H9 (cell line): ENCODE measurements around the gene GPR84. TPM values are rescaled to one million over a fixed set of nuclear protein-coding genes. Genes with fewer than 3 reads are reported as not detected.

Experiments used
- DNase-seq: peaks from one replicate; pipeline ENCODE4 v3.0.0-alpha.2; 2017
- H2AFZ ChIP-seq: one replicate; pipeline ENCODE4 v1.6.1; 2013; ENCODE audit warnings: mild to moderate bottlenecking, low read length, control low read depth, moderate library complexity
- H2AK5ac ChIP-seq: 2 replicates; pipeline ENCODE4 v1.6.1; 2013; ENCODE audit warnings: low read length, control low read depth, mixed read lengths; ENCODE audit not compliant: insufficient read length
- H2BK120ac ChIP-seq: one replicate; pipeline ENCODE4 v1.6.1; 2013; ENCODE audit warnings: low read depth, mild to moderate bottlenecking, low read length, control low read depth, inconsistent platforms; ENCODE audit not compliant: poor library complexity, severe bottlenecking
- H2BK12ac ChIP-seq: 2 replicates; pipeline ENCODE4 v1.6.1; 2013; ENCODE audit warnings: low read length, control low read depth, mixed read lengths, low read depth; ENCODE audit not compliant: insufficient read length
- H2BK15ac ChIP-seq: 2 replicates; pipeline ENCODE4 v1.6.1; 2013; ENCODE audit warnings: low read depth, low read length, control low read depth
- H2BK20ac ChIP-seq: one replicate; pipeline ENCODE4 v1.6.1; 2013; ENCODE audit warnings: low read depth, mild to moderate bottlenecking, low read length, control low read depth, inconsistent platforms; ENCODE audit not compliant: poor library complexity, severe bottlenecking
- H2BK5ac ChIP-seq: 2 replicates; pipeline ENCODE4 v1.6.1; 2013; ENCODE audit warnings: low read length, control low read depth, mixed read lengths; ENCODE audit not compliant: insufficient read length
- H3K14ac ChIP-seq: 2 replicates; pipeline ENCODE4 v1.6.1; 2013; ENCODE audit warnings: low read length, control low read depth; ENCODE audit not compliant: insufficient read depth
- H3K18ac ChIP-seq: 2 replicates; pipeline ENCODE4 v1.6.1; 2013; ENCODE audit warnings: low read depth, mild to moderate bottlenecking, mixed read lengths, low read length, control low read depth; ENCODE audit not compliant: insufficient read length
- H3K23ac ChIP-seq: 2 replicates; pipeline ENCODE4 v1.6.1; 2013; ENCODE audit warnings: low read length, control low read depth, mixed read lengths, low read depth; ENCODE audit not compliant: insufficient read length
- H3K23me2 ChIP-seq: 2 replicates; pipeline ENCODE4 v1.6.1; 2013; ENCODE audit warnings: low read depth, mild to moderate bottlenecking, mixed read lengths, low read length, control low read depth; ENCODE audit not compliant: insufficient read length, poor library complexity, severe bottlenecking
- H3K27ac ChIP-seq: 2 replicates; pipeline ENCODE4 v1.5.1; 2013; ENCODE audit warnings: low read length, control low read depth, mixed read lengths, low read depth; ENCODE audit not compliant: insufficient read length
- H3K27me3 ChIP-seq: 2 replicates; pipeline ENCODE4 v1.6.1; 2013; ENCODE audit warnings: low read length, control low read depth, inconsistent platforms; ENCODE audit not compliant: insufficient read depth
- H3K4ac ChIP-seq: 2 replicates; pipeline ENCODE4 v1.6.1; 2013; ENCODE audit warnings: low read depth, mild to moderate bottlenecking, control low read depth, inconsistent platforms, low read length, moderate library complexity
- H3K4me1 ChIP-seq: 2 replicates; pipeline ENCODE4 v1.6.1; 2013; ENCODE audit warnings: low read length, control low read depth, inconsistent platforms; ENCODE audit not compliant: insufficient read depth
- H3K4me2 ChIP-seq: 2 replicates; pipeline ENCODE4 v1.6.1; 2013; ENCODE audit warnings: low read length, control low read depth, mixed read lengths; ENCODE audit not compliant: insufficient read length, insufficient read depth
- H3K56ac ChIP-seq: 2 replicates; pipeline ENCODE4 v1.6.1; 2013; ENCODE audit warnings: low read depth, mild to moderate bottlenecking, mixed read lengths, low read length, control low read depth; ENCODE audit not compliant: insufficient read length
- H3K79me1 ChIP-seq: 2 replicates; pipeline ENCODE4 v1.6.1; 2013; ENCODE audit warnings: low read depth, mild to moderate bottlenecking, moderate library complexity, low read length, control low read depth, inconsistent platforms; ENCODE audit not compliant: insufficient read depth, poor library complexity, severe bottlenecking
- H3K79me2 ChIP-seq: 2 replicates; pipeline ENCODE4 v1.6.1; 2013; ENCODE audit warnings: low read length, control low read depth, inconsistent platforms; ENCODE audit not compliant: insufficient read depth
- H3K9ac ChIP-seq: 2 replicates; pipeline ENCODE4 v1.6.1; 2013; ENCODE audit warnings: low read length, control low read depth, mixed read lengths; ENCODE audit not compliant: insufficient read length; ENCODE audit errors: extremely low read depth
- H3K9me3 ChIP-seq: one replicate; pipeline ENCODE4 v1.6.1; 2013; ENCODE audit warnings: low read depth, low read length, inconsistent platforms; ENCODE audit not compliant: control insufficient read depth
- H3T11ph ChIP-seq: one replicate; pipeline ENCODE4 v1.6.1; 2013; ENCODE audit warnings: mild to moderate bottlenecking, low read length, control low read depth, inconsistent platforms
- H4K20me1 ChIP-seq: one replicate; pipeline ENCODE4 v1.6.1; 2013; ENCODE audit not compliant: control insufficient read depth, insufficient read length, insufficient read depth
- H4K5ac ChIP-seq: 2 replicates; pipeline ENCODE4 v1.6.1; 2013; ENCODE audit warnings: low read depth, mild to moderate bottlenecking, mixed read lengths, low read length, control low read depth; ENCODE audit not compliant: insufficient read length
- H4K8ac ChIP-seq: replicated peaks from 2 replicates; pipeline ENCODE4 v1.6.1; 2013; ENCODE audit warnings: low read length, control low read depth, mixed read lengths, low read depth; ENCODE audit not compliant: insufficient read length
- H4K91ac ChIP-seq: 2 replicates; pipeline ENCODE4 v1.6.1; 2013; ENCODE audit warnings: low read depth, mild to moderate bottlenecking, moderate library complexity, mixed read lengths, low read length, control low read depth; ENCODE audit not compliant: insufficient read length
- H3K27ac Mint-ChIP-seq, 3 experiments: 2 replicates in 2 of 3; 3 replicates in 1 of 3; pipeline ENCODE4 v1.8.0; 2020 to 2021; ENCODE audit warnings: mixed read lengths in 3 of 3, mild to moderate bottlenecking in 1 of 3, moderate library complexity in 1 of 3
- H3K27me3 Mint-ChIP-seq: 2 replicates; pipeline ENCODE4 v1.8.0; 2021; ENCODE audit warnings: low read depth, mild to moderate bottlenecking, moderate library complexity, mixed read lengths
- H3K36me3 Mint-ChIP-seq, 3 experiments: 2 replicates in 2 of 3; 3 replicates in 1 of 3; pipeline ENCODE4 v1.8.0; 2020 to 2021; ENCODE audit warnings: low read depth in 3 of 3, mixed read lengths in 3 of 3; ENCODE audit not compliant: insufficient read depth in 1 of 3
- H3K4me1 Mint-ChIP-seq, 2 experiments: 2 replicates each; pipeline ENCODE4 v1.8.0; 2020; ENCODE audit warnings: mixed read lengths in 2 of 2
- H3K4me3 Mint-ChIP-seq, 2 experiments: 2 replicates in 1 of 2; 3 replicates in 1 of 2; pipeline ENCODE4 v1.8.0; 2020 to 2021; ENCODE audit warnings: mild to moderate bottlenecking in 2 of 2, mixed read lengths in 2 of 2, moderate library complexity in 1 of 2
- H3K9me3 Mint-ChIP-seq, 2 experiments: 2 replicates in 1 of 2; 3 replicates in 1 of 2; pipeline ENCODE4 v1.8.0; 2020; ENCODE audit warnings: mild to moderate bottlenecking in 2 of 2, mixed read lengths in 2 of 2, moderate library complexity in 1 of 2
- CTCF ChIP-seq: fragments of 200-600 bp; sonication (generic); conservative IDR thresholded peaks from 3 replicates; pipeline ENCODE4 v1.8.0; 2021; ENCODE audit warnings: antibody characterized with exemption, mild to moderate bottlenecking
- WGBS: extraction: QIAGEN DNeasy Blood & Tissue Kit; methylation state at CpG from one replicate; pipeline ENCODE4 v1.1.7; 2013; ENCODE audit warnings: missing lambda C conversion rate, low lambda C conversion rate, mixed read lengths; ENCODE audit not compliant: insufficient read length; ENCODE audit errors: extremely low coverage; 5-methylcytosine and 5-hydroxymethylcytosine counted together
- total RNA-seq: library from RNA; stranded (reverse); gene quantifications from 2 replicates; pipeline ENCODE4 v1.2.1, GENCODE V29; 2021

GPR84 gene
- total RNA-seq, 1 experiment from 2014 or later = not detected

DNA sequence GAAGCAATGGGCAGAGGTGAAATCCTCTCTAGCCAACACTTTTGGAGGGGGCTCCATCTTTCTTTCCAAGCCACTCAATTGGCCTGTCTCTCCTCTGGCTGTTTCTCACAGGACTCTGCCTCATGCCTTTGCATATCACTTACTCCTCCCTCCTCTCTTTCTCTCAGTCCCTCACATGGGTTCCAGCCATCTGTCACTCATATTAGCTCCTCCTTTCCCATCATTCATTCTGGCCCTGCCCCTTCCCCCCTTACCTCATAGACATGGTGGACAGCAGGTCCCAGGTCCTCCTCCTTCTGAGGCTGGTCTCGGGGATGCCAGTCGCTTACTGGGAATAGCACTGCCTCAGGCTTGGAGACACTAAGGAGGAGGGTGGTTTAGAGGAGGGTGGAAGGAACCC is 36.8 kb upstream of the GPR84 start:
- no peak overlapping the region for H2AK5ac ChIP-seq
- H2BK15ac ChIP-seq = no peak overlapping the region
- no peak for DNase-seq
- H4K5ac ChIP-seq = no peak overlapping the region
- H4K91ac ChIP-seq = no peak overlapping the region
- TF ChIP-seq CTCF = no peak
- no peak overlapping the region for H3K14ac ChIP-seq
- H3K27me3 ChIP-seq = no peaks in the 10 kb centered on the region
- no peak overlapping the region for H2BK12ac ChIP-seq
- no peak overlapping the region for H3K56ac ChIP-seq
- H3K9me3 ChIP-seq = no peaks in the 10 kb centered on the region
- no peak overlapping the region for H3K23ac ChIP-seq
- Mint-ChIP-seq H3K27me3 (peaks cover 1% of the 10 kb centered on the region; the same call in 1 of the 2 replicates), H3K4me1 (peaks cover 3 to 7% of the 10 kb centered on the region in 2 experiments), H3K4me3 (no peak overlapping the region), H3K9me3 (no peaks in the 10 kb centered on the region), H3K36me3 (peaks cover 12 to 44% (median 37%) of the 10 kb centered on the region in 3 experiments), H3K27ac (no peak overlapping the region)
- H3T11ph ChIP-seq = no peak overlapping the region
- H3K79me2 ChIP-seq = no peaks in the 10 kb centered on the region
- H4K8ac ChIP-seq = no peak overlapping the region
- H4K20me1 ChIP-seq = no peaks in the 10 kb centered on the region
- H3K18ac ChIP-seq = no peak overlapping the region
- H3K79me1 ChIP-seq = no peaks in the 10 kb centered on the region
- no peak overlapping the region for H2BK5ac ChIP-seq
- no peak overlapping the region for H3K4me2 ChIP-seq
- H3K27ac ChIP-seq = no peak overlapping the region
- H3K23me2 ChIP-seq = no peaks in the 10 kb centered on the region
- H2BK120ac ChIP-seq = no peak overlapping the region
- H3K4me1 ChIP-seq = no peaks in the 10 kb centered on the region
- no CpG with 5 or more reads among the region's 2 CpGs for whole genome bisulfite sequencing
- H3K4ac ChIP-seq = no peak overlapping the region
- no peak overlapping the region for H2AFZ ChIP-seq
- H3K9ac ChIP-seq = no peak overlapping the region
- no peak overlapping the region for H2BK20ac ChIP-seq
